Panc1 (cell line): ENCODE data around the gene IP6K1. TPM values are rescaled to one million over a fixed set of nuclear protein-coding genes. Genes with fewer than 3 reads are reported as not detected.

Source experiments
- ATAC-seq: fragments of 200-7000 bp; cut with Tn5 transposase; 2 replicates; pipeline ENCODE4 v1.9.1; 2020; ENCODE audit warnings: mild to moderate bottlenecking, moderate library complexity
- BruUV-seq: library from RNA; stranded (reverse); fragments of 400-500 nt; replicated peaks from 2 replicates; lab custom pipeline; 2021; lab: Mats Ljungman, UMichigan
- CTCF ChIA-PET: fragments of 300-600 bp; sonication (Branson Sonifier 250); formaldehyde crosslinking; loops from one replicate; lab custom pipeline; 2022; ENCODE audit warnings: antibody characterized with exemption; lab: Charles Lee
- POLR2A ChIA-PET: fragments of 300-600 bp; sonication (Branson Sonifier 250); formaldehyde crosslinking; loops from one replicate; lab custom pipeline; 2022; ENCODE audit warnings: antibody characterized with exemption; lab: Charles Lee
- DNase-seq: peaks from one replicate; pipeline ENCODE4 v3.0.0-alpha.2; 2010; ENCODE audit warnings: low read depth, low spot score
- H3K27ac ChIP-seq: 2 replicates; pipeline ENCODE4 v1.5.1; 2011; ENCODE audit warnings: mild to moderate bottlenecking, low read length, inconsistent platforms
- H3K27me3 ChIP-seq: fragments of 200-500 bp; sonication (Bioruptor generic); 2 replicates; pipeline ENCODE4 v1.6.0; 2014; ENCODE audit warnings: low read length, inconsistent platforms; ENCODE audit not compliant: control insufficient read depth, insufficient read depth
- H3K36me3 ChIP-seq: fragments of 200-500 bp; sonication (Bioruptor generic); 2 replicates; pipeline ENCODE4 v1.5.1; 2014; ENCODE audit warnings: inconsistent platforms, mild to moderate bottlenecking, low read length, moderate library complexity; ENCODE audit not compliant: control insufficient read depth, insufficient read depth
- H3K4me1 ChIP-seq: 2 replicates; pipeline ENCODE4 v1.5.1; 2011; ENCODE audit warnings: inconsistent platforms, mild to moderate bottlenecking, low read length, moderate library complexity; ENCODE audit not compliant: control insufficient read depth, insufficient read depth
- H3K4me3 ChIP-seq, 2 experiments: 2 replicates each; pipeline ENCODE4 v1.5.1; 2011 to 2012; ENCODE audit warnings: low read depth in 2 of 2, low read length in 2 of 2, mild to moderate bottlenecking in 2 of 2, inconsistent platforms in 1 of 2, moderate library complexity in 1 of 2
- H3K9me3 ChIP-seq: fragments of 200-500 bp; sonication (Bioruptor generic); 2 replicates; pipeline ENCODE4 v1.5.1; 2014; ENCODE audit warnings: low read depth, mild to moderate bottlenecking, inconsistent platforms, low read length, moderate library complexity; ENCODE audit not compliant: control insufficient read depth, insufficient read depth
- CTCF ChIP-seq: fragments of 450-650 bp; IDR thresholded peaks from 2 replicates; pipeline ENCODE4 v1.5.1; 2017; ENCODE audit warnings: mild to moderate bottlenecking
- POLR2AphosphoS5 ChIP-seq: IDR thresholded peaks from 2 replicates; pipeline ENCODE4 v1.6.1; 2012; ENCODE audit warnings: mild to moderate bottlenecking, low read depth, low read length, moderate library complexity
- SIN3A ChIP-seq: IDR thresholded peaks from 2 replicates; pipeline ENCODE4 v1.6.1; 2012; ENCODE audit warnings: low read depth, mild to moderate bottlenecking, low read length, moderate library complexity, borderline replicate concordance; ENCODE audit not compliant: insufficient read depth
- TCF7L2 ChIP-seq: IDR thresholded peaks from 2 replicates; pipeline ENCODE4 v1.6.1; 2011; ENCODE audit warnings: mild to moderate bottlenecking, low read depth, low read length, inconsistent platforms
- in situ Hi-C: cut with HindIII; loops from 2 replicates; pipeline ENCODE4 v1.10.0; 2016; ENCODE audit warnings: low sequenced_read_pairs, low pct_unique_long_range_greater_than_20kb
- intact Hi-C: fragments of 100-400 bp; cut with micrococcal nuclease; formaldehyde crosslinking; loops from one replicate; pipeline ENCODE4 v1.10.0; 2022; ENCODE audit not compliant: unreplicated experiment
- total RNA-seq: library from RNA; stranded (reverse); gene quantifications from one replicate; pipeline ENCODE4 v1.2.1, GENCODE V29; 2021; ENCODE audit not compliant: unreplicated experiment
- TF ChIP-seq, protein P1 (sequence below), 2 experiments: IDR thresholded peaks; 2 replicates each; pipeline ENCODE4 v1.6.1; 2011 to 2012; ENCODE audit warnings: low read depth in 2 of 2, control low read depth in 1 of 2, low read length in 1 of 2, mild to moderate bottlenecking in 1 of 2, moderate library complexity in 1 of 2; ENCODE audit not compliant: insufficient read depth in 1 of 2

Gene IP6K1
- total RNA-seq, 1 experiment from 2014 or later = 39.8 TPM

GRCh38 chr3:49711489-49711888, 74.9 kb downstream of the IP6K1 start:
- ChIA-PET CTCF (no interaction called here), POLR2A (no interaction called here)
- H3K27ac ChIP-seq = no peak overlapping the region
- intact Hi-C loops (no loop called here), in situ Hi-C loops (no loop called here)
- H3K9me3 ChIP-seq = no peaks in the 10 kb centered on the region
- ATAC-seq (no peak), DNase-seq (no peak)
- no peak overlapping the region for H3K4me3 ChIP-seq
- H3K4me1 ChIP-seq = no peaks in the 10 kb centered on the region
- H3K36me3 ChIP-seq = no peaks in the 10 kb centered on the region
- no TSS peak for BruUV-seq
- no peaks in the 10 kb centered on the region for H3K27me3 ChIP-seq
- TF ChIP-seq, protein P1, sequence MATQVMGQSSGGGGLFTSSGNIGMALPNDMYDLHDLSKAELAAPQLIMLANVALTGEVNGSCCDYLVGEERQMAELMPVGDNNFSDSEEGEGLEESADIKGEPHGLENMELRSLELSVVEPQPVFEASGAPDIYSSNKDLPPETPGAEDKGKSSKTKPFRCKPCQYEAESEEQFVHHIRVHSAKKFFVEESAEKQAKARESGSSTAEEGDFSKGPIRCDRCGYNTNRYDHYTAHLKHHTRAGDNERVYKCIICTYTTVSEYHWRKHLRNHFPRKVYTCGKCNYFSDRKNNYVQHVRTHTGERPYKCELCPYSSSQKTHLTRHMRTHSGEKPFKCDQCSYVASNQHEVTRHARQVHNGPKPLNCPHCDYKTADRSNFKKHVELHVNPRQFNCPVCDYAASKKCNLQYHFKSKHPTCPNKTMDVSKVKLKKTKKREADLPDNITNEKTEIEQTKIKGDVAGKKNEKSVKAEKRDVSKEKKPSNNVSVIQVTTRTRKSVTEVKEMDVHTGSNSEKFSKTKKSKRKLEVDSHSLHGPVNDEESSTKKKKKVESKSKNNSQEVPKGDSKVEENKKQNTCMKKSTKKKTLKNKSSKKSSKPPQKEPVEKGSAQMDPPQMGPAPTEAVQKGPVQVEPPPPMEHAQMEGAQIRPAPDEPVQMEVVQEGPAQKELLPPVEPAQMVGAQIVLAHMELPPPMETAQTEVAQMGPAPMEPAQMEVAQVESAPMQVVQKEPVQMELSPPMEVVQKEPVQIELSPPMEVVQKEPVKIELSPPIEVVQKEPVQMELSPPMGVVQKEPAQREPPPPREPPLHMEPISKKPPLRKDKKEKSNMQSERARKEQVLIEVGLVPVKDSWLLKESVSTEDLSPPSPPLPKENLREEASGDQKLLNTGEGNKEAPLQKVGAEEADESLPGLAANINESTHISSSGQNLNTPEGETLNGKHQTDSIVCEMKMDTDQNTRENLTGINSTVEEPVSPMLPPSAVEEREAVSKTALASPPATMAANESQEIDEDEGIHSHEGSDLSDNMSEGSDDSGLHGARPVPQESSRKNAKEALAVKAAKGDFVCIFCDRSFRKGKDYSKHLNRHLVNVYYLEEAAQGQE (IDR thresholded peaks at IDR 0.05; ENCODE audit: insufficient read depth in 1 of 2, low read depth in 2 of 2, low read length in 1 of 2) = no peak
- TF ChIP-seq TCF7L2 = no peak
- no peak for TF ChIP-seq SIN3A
- TF ChIP-seq CTCF = no peak
- no peak for TF ChIP-seq POLR2AphosphoS5

DNA sequence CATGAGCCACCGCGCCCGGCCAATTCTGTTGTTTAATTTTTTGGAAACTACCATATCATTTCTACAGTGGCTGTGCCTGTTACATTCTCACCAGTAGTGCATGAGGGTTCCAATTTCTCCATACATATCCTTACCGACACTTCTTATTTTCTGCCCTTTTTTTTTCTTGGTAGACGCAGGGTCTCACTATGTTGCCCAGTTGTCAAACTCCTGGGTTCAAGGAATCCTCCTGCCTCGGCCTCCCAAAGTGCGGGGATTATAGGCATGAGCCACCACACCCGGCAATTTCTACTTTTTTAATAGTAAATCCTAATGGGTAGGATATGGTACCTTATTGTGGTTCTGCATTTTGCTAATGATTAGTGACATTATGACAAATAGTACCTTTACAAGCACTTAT, 76.5 kb downstream of the IP6K1 start:
- H3K27me3 ChIP-seq = no peaks in the 10 kb centered on the region
- no TSS peak for BruUV-seq
- ChIA-PET POLR2A (no interaction called here), CTCF (no interaction called here)
- intact Hi-C loops (no loop called here), in situ Hi-C loops (no loop called here)
- TF ChIP-seq POLR2AphosphoS5 = no peak
- TF ChIP-seq SIN3A = no peak
- TF ChIP-seq TCF7L2 = no peak
- TF ChIP-seq, protein P1 (IDR thresholded peaks at IDR 0.05; ENCODE audit: insufficient read depth in 1 of 2, low read depth in 2 of 2, low read length in 1 of 2) = no peak
- no peak overlapping the region for H3K4me3 ChIP-seq
- ATAC-seq = no peak
- no peaks in the 10 kb centered on the region for H3K4me1 ChIP-seq
- DNase-seq = no peak
- H3K9me3 ChIP-seq = no peaks in the 10 kb centered on the region
- no peak overlapping the region for H3K27ac ChIP-seq
- H3K36me3 ChIP-seq = no peaks in the 10 kb centered on the region
